ENCODE data around the gene DDX49.

The DDX49 gene

GRCh38 chr19:18919086-18919899 is at the start of gene DDX49, which contains the start of gene COPE:
Gene DDX49, plus strand, starts transcription at chr19:18919715. Its CDS starts 27 bp downstream, at chr19:18919742.
Gene COPE, minus strand, starts transcription at chr19:18919387. Its CDS starts 39 bp downstream, at chr19:18919348.
- peak; percentile 99 for FAIRE-seq

GRCh38 chr19:18869781-18870530 is 49.6 kb upstream of the DDX49 start:
- no peak for FAIRE-seq

GRCh38 chr19:18870531-18871172 is 48.9 kb upstream of the DDX49 start:
- no peak for FAIRE-seq

- no peak for FAIRE-seq
Observed at GRCh38 chr19:18871543-18871942, 48.0 kb upstream of the DDX49 start.

- FAIRE-seq = no peak
Observed at GRCh38 chr19:18875726-18876125, 43.8 kb upstream of the DDX49 start.

GRCh38 chr19:18876865-18877264 is 42.6 kb upstream of the DDX49 start:
- FAIRE-seq = no peak

- FAIRE-seq = no peak
Observed at GRCh38 chr19:18878058-18878797, 41.3 kb upstream of the DDX49 start.

- FAIRE-seq = no peak
Observed at GRCh38 chr19:18878858-18879578, 40.5 kb upstream of the DDX49 start.

GRCh38 chr19:18879579-18880373 is 39.7 kb upstream of the DDX49 start:
- FAIRE-seq = no peak

- FAIRE-seq = no peak
Observed at GRCh38 chr19:18881491-18881890, 38.0 kb upstream of the DDX49 start.

GRCh38 chr19:18883526-18884304 is 35.8 kb upstream of the DDX49 start:
- no peak for FAIRE-seq

GRCh38 chr19:18886972-18887371 is 32.5 kb upstream of the DDX49 start:
- no peak for FAIRE-seq

- no peak for FAIRE-seq
Observed at GRCh38 chr19:18889949-18890745, 29.4 kb upstream of the DDX49 start.

- FAIRE-seq = no peak
Observed at GRCh38 chr19:18893587-18894253, 25.8 kb upstream of the DDX49 start.

- no peak for FAIRE-seq
Observed at GRCh38 chr19:18894254-18895037, 25.1 kb upstream of the DDX49 start.

GRCh38 chr19:18895038-18895823 is 24.3 kb upstream of the DDX49 start:
- FAIRE-seq = no peak

GRCh38 chr19:18895824-18896341 is 23.6 kb upstream of the DDX49 start, which contains the start of gene CERS1:
Gene CERS1, minus strand, starts transcription at chr19:18896158. Its CDS starts 86 bp downstream, at chr19:18896072.
- FAIRE-seq = no peak
